Cardiac muscle cell (in vitro differentiated cells and primary cell): Measurements from ENCODE around the gene RERE. TPM values are rescaled to one million over a fixed set of nuclear protein-coding genes. Genes with fewer than 3 reads are reported as not detected.

Source experiments
- DNase-seq, 2 donors: peaks; one replicate each; pipeline versions ENCODE4 v3.0.0 to v3.0.0-alpha.2; 2010 to 2017; ENCODE audit warnings: low read depth in 1 of 2, low spot score in 1 of 2
- H3K27ac ChIP-seq: fragments of 200-600 bp; sonication (generic); 2 replicates; pipeline ENCODE4 v1.5.1; 2016
- H3K27me3 ChIP-seq: fragments of 200-600 bp; sonication (generic); 2 replicates; pipeline ENCODE4 v1.6.0; 2016; ENCODE audit warnings: control low read depth
- H3K36me3 ChIP-seq: fragments of 200-600 bp; sonication (generic); 2 replicates; pipeline ENCODE4 v1.5.1; 2016; ENCODE audit warnings: control low read depth
- H3K4me1 ChIP-seq: fragments of 200-600 bp; sonication (generic); 2 replicates; pipeline ENCODE4 v1.8.1; 2017; ENCODE audit warnings: low read depth, mild to moderate bottlenecking, mixed run types
- H3K4me3 ChIP-seq: fragments of 200-600 bp; sonication (generic); 2 replicates; pipeline ENCODE4 v1.5.1; 2016; ENCODE audit warnings: mild to moderate bottlenecking
- H3K9me3 ChIP-seq: fragments of 200-600 bp; sonication (generic); 2 replicates; pipeline ENCODE4 v1.5.1; 2017; ENCODE audit warnings: low read depth, mild to moderate bottlenecking, control low read depth
- CTCF ChIP-seq: IDR thresholded peaks from 2 replicates; pipeline ENCODE4 v1.5.1; 2012; ENCODE audit warnings: low read depth, mild to moderate bottlenecking, low read length
- polyA plus RNA-seq: library from polyadenylated mRNA; unstranded; fragments of >200 nt; fragmentation: Nextera tagmentation; extraction: Ambion mirVana; gene quantifications from 2 replicates; pipeline ENCODE4 v1.2.1, GENCODE V29; 2016
- total RNA-seq: library from RNA; depleted of rRNA; stranded (reverse); fragments of >200 nt; gene quantifications from 2 replicates; pipeline ENCODE4 v1.2.3, GENCODE V29; 2016

The RERE gene
- total and polyA plus RNA-seq, 2 experiments from 2014 or later: 72.5 to 81.0 TPM

GRCh38 chr1:8434101-8434500 is 383.3 kb downstream of the RERE start:
- Histone ChIP-seq H3K27me3 (no peaks in the 10 kb centered on the region), H3K4me3 (no peak overlapping the region)
- no peak for TF ChIP-seq CTCF

GRCh38 chr1:8431784-8432183 is 385.7 kb downstream of the RERE start:
- Histone ChIP-seq H3K4me1 (peaks cover 16% of the 10 kb centered on the region), H3K27ac (no peak overlapping the region), H3K27me3 (no peaks in the 10 kb centered on the region), H3K36me3 (no peaks in the 10 kb centered on the region), H3K4me3 (no peak overlapping the region), H3K9me3 (no peaks in the 10 kb centered on the region)
- DNase-seq: no peak
- no peak for TF ChIP-seq CTCF

More at GRCh38 chr1:8434101-8434500, 383.3 kb downstream of the RERE start:
- Histone ChIP-seq H3K36me3 (no peaks in the 10 kb centered on the region), H3K4me1 (peaks cover 23% of the 10 kb centered on the region), H3K27ac (no peak overlapping the region), H3K9me3 (no peaks in the 10 kb centered on the region)
- no peak for DNase-seq

GRCh38 chr1:8431019-8431418 is 386.4 kb downstream of the RERE start:
- no peaks in the 10 kb centered on the region for H3K9me3 ChIP-seq
- no peaks in the 10 kb centered on the region for H3K36me3 ChIP-seq
- H3K27ac ChIP-seq: no peak overlapping the region
- no peak for TF ChIP-seq CTCF
- DNase-seq: no peak
- H3K4me1 ChIP-seq: peaks cover 11% of the 10 kb centered on the region
- no peak overlapping the region for H3K4me3 ChIP-seq
- H3K27me3 ChIP-seq: no peaks in the 10 kb centered on the region

GRCh38 chr1:8430476-8430875 is 387.0 kb downstream of the RERE start:
- TF ChIP-seq CTCF: no peak
- Histone ChIP-seq H3K9me3 (no peaks in the 10 kb centered on the region), H3K27ac (no peak overlapping the region), H3K36me3 (no peaks in the 10 kb centered on the region), H3K27me3 (no peaks in the 10 kb centered on the region), H3K4me3 (no peak overlapping the region), H3K4me1 (peaks cover 11% of the 10 kb centered on the region)
- DNase-seq: no peak

- H3K27ac ChIP-seq: no peak overlapping the region
- no peaks in the 10 kb centered on the region for H3K36me3 ChIP-seq
- H3K27me3 ChIP-seq: no peaks in the 10 kb centered on the region
- DNase-seq: no peak
- TF ChIP-seq CTCF: no peak
- H3K4me3 ChIP-seq: no peak overlapping the region
- peaks cover 19% of the 10 kb centered on the region for H3K4me1 ChIP-seq
- H3K9me3 ChIP-seq: no peaks in the 10 kb centered on the region
Observed at GRCh38 chr1:8429549-8430110, 387.8 kb downstream of the RERE start.
